ENCODE data around the gene NCBP1.
"Not testable (repeated sequence)": the region's sequence is repeated elsewhere in the genome, so short reads cannot be mapped to it uniquely, and the experiment has no call there.

NCBP1 gene

GRCh38 chr9:97632985-97633858 lies at the start of gene NCBP1, which contains the start of gene TSTD2:
Gene NCBP1 (plus strand): TSS chr9:97633821. CDS start chr9:97633882, 61 bp downstream.
Gene TSTD2 (minus strand): TSS chr9:97633368. CDS start chr9:97627562, 5,806 bp downstream.
- peak; percentile 85 to 88 for DNase-seq (ENCODE audit: low read depth in 2 of 2, low spot score in 1 of 2)

GRCh38 chr9:97584778-97585177 lies 48.8 kb upstream of the NCBP1 start:
- DNase-seq (ENCODE audit: low read depth in 2 of 2, low spot score in 1 of 2) = not testable (repeated sequence)

GRCh38 chr9:97586909-97587308 lies 46.7 kb upstream of the NCBP1 start:
- DNase-seq (ENCODE audit: low read depth in 2 of 2, low spot score in 1 of 2) = not testable (repeated sequence)

GRCh38 chr9:97591535-97591934 lies 42.1 kb upstream of the NCBP1 start:
- DNase-seq (ENCODE audit: low read depth in 2 of 2, low spot score in 1 of 2) = no peak

GRCh38 chr9:97592126-97592525 lies 41.5 kb upstream of the NCBP1 start:
- no peak for DNase-seq (ENCODE audit: low read depth in 2 of 2, low spot score in 1 of 2)

GRCh38 chr9:97593960-97594359 lies 39.7 kb upstream of the NCBP1 start:
- no peak for DNase-seq (ENCODE audit: low read depth in 2 of 2, low spot score in 1 of 2)

GRCh38 chr9:97594381-97594921 lies 39.2 kb upstream of the NCBP1 start:
- no peak for DNase-seq (ENCODE audit: low read depth in 2 of 2, low spot score in 1 of 2)

GRCh38 chr9:97596906-97597305 lies 36.7 kb upstream of the NCBP1 start:
- DNase-seq (ENCODE audit: low read depth in 2 of 2, low spot score in 1 of 2) = no peak

- DNase-seq (ENCODE audit: low read depth in 2 of 2, low spot score in 1 of 2) = peak; percentile 33 to 36
Observed at GRCh38 chr9:97598461-97599288, 34.9 kb upstream of the NCBP1 start.

GRCh38 chr9:97599314-97599846 lies 34.2 kb upstream of the NCBP1 start:
- no peak for DNase-seq (ENCODE audit: low read depth in 2 of 2, low spot score in 1 of 2)

GRCh38 chr9:97600531-97601227 lies 32.9 kb upstream of the NCBP1 start:
- no peak for DNase-seq (ENCODE audit: low read depth in 2 of 2, low spot score in 1 of 2)

- no peak for DNase-seq (ENCODE audit: low read depth in 2 of 2, low spot score in 1 of 2)
Observed at GRCh38 chr9:97601228-97601898, 32.3 kb upstream of the NCBP1 start.

- no peak for DNase-seq (ENCODE audit: low read depth in 2 of 2, low spot score in 1 of 2)
Observed at GRCh38 chr9:97602430-97602829, 31.2 kb upstream of the NCBP1 start.

- no peak for DNase-seq (ENCODE audit: low read depth in 2 of 2, low spot score in 1 of 2)
Observed at GRCh38 chr9:97604901-97605645, 28.5 kb upstream of the NCBP1 start.

- peak in 1 of 2 donors; percentile 22 for DNase-seq (ENCODE audit: low read depth in 2 of 2, low spot score in 1 of 2)
Observed at GRCh38 chr9:97615439-97616072, 18.1 kb upstream of the NCBP1 start.

- no peak for DNase-seq (ENCODE audit: low read depth in 2 of 2, low spot score in 1 of 2)
Observed at GRCh38 chr9:97617939-97618416, 15.6 kb upstream of the NCBP1 start.

GRCh38 chr9:97620063-97620462 lies 13.6 kb upstream of the NCBP1 start:
- DNase-seq (ENCODE audit: low read depth in 2 of 2, low spot score in 1 of 2) = not testable (repeated sequence)

GRCh38 chr9:97622483-97622882 lies 11.1 kb upstream of the NCBP1 start:
- not testable (repeated sequence) for DNase-seq (ENCODE audit: low read depth in 2 of 2, low spot score in 1 of 2)

GRCh38 chr9:97623946-97624345 lies 9.7 kb upstream of the NCBP1 start:
- no peak for DNase-seq (ENCODE audit: low read depth in 2 of 2, low spot score in 1 of 2)
